PFSK-1 (cell line): Measurements from ENCODE around the gene INPP5A.

Experiments
- POLR2AphosphoS5 ChIP-seq: IDR thresholded peaks from 2 replicates; pipeline ENCODE4 v1.6.1; 2012; ENCODE audit warnings: low read depth, mild to moderate bottlenecking, control low read depth, low read length, moderate library complexity
- SIN3A ChIP-seq: IDR thresholded peaks from 2 replicates; pipeline ENCODE4 v1.6.1; 2012; ENCODE audit warnings: mild to moderate bottlenecking, low read length, moderate library complexity, borderline replicate concordance; ENCODE audit not compliant: insufficient read depth
- TF ChIP-seq, protein P1 (sequence below), 2 experiments: IDR thresholded peaks; 2 replicates each; pipeline versions ENCODE4 v1.6.1 to v1.8.0; 2011 to 2012; ENCODE audit warnings: low read depth in 2 of 2, low read length in 2 of 2, control low read depth in 1 of 2, inconsistent platforms in 1 of 2, mild to moderate bottlenecking in 1 of 2, moderate library complexity in 1 of 2; ENCODE audit not compliant: insufficient read depth in 1 of 2

DNA sequence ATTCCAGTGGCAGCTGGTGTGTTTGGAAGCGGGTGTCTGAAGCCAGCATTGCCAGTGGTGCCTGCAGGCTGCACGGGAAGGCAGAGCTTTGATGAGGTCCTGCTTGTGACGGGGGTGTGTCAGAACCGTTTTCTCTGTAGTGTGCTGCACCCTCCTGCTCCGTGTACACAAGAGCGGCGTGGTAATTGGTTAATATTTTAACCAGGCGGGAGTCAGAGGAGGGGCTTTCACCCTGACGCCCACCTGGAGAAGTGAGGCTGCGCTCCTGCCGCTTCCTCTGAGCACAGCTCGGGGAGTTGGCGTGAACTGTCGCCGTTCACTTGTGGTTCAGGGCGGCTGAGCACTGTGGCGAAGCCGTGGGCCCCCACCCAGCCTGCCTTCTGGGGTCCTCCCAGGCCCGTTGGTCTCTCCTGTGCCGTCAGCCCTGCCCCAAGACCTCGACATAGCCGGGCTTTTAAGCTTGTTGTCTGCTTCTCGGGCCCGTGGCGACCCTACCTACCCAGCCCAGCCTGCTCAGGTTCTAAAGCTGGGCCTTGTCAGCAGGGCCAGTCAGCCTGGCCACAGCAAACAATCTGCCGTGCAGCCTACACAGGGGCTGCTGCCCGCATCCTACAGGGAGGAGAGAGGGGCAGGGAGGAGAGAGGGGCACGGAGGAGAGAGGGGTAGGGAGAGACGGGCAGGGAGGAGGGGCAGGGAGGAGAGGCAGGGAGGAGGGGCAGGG is 236.8 kb downstream of the INPP5A start:
- TF ChIP-seq POLR2AphosphoS5 (no peak), SIN3A (no peak)
- TF ChIP-seq, protein P1, sequence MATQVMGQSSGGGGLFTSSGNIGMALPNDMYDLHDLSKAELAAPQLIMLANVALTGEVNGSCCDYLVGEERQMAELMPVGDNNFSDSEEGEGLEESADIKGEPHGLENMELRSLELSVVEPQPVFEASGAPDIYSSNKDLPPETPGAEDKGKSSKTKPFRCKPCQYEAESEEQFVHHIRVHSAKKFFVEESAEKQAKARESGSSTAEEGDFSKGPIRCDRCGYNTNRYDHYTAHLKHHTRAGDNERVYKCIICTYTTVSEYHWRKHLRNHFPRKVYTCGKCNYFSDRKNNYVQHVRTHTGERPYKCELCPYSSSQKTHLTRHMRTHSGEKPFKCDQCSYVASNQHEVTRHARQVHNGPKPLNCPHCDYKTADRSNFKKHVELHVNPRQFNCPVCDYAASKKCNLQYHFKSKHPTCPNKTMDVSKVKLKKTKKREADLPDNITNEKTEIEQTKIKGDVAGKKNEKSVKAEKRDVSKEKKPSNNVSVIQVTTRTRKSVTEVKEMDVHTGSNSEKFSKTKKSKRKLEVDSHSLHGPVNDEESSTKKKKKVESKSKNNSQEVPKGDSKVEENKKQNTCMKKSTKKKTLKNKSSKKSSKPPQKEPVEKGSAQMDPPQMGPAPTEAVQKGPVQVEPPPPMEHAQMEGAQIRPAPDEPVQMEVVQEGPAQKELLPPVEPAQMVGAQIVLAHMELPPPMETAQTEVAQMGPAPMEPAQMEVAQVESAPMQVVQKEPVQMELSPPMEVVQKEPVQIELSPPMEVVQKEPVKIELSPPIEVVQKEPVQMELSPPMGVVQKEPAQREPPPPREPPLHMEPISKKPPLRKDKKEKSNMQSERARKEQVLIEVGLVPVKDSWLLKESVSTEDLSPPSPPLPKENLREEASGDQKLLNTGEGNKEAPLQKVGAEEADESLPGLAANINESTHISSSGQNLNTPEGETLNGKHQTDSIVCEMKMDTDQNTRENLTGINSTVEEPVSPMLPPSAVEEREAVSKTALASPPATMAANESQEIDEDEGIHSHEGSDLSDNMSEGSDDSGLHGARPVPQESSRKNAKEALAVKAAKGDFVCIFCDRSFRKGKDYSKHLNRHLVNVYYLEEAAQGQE (IDR thresholded peaks at IDR 0.05; ENCODE audit: insufficient read depth in 1 of 2, low read depth in 2 of 2, low read length in 2 of 2): no peak
